ENCODE results near the gene RUSF1. TPM values are rescaled to one million over a fixed set of nuclear protein-coding genes. Genes with fewer than 3 reads are reported as not detected.
A peak's percentile ranks its signal among the peaks of the same experiment; 100 is the strongest.

RUSF1 gene
- total and polyA plus RNA-seq, 4 donors = 15.3 to 71.7 (median 56.5) TPM

DNA sequence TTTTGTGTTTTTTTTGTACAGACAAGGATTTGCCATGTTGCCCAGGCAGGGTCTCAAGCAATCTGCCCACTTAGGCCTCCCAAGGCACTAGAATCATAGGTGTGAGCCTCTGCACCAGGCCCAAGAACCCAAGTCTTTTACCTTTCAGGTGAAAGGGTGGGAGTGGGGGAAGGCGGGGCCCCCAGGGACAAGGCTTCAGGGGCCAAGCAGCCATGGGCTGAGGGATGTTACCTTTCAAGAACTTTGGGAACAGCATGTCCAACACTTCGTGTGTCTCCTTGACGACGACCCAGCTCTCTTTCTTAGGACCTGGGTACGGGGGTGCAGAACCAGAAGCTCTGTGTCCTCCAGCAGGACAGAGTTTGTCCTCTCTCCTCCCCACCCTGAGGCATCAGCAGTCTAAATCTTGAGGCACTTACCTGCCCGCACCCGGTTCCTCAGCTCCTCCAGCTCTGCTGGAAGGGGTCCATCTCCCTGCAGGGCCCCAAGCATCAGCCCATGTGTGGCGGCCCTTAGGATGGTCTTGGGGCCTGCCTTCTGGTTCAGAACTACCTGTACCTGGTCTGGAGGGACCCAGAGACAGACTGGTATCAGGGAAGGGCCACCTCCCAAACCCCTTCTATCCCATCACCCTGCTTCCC lies 16.3 kb downstream of the RUSF1 start:
- no peaks in the 10 kb centered on the region for H3K4me1 ChIP-seq (ENCODE audit: control insufficient read depth in 1 of 2, insufficient read depth in 2 of 2, low read length in 2 of 2)
- ATAC-seq (ENCODE audit: low FRiP score) (no peak), DNase-seq (peak; percentile 40 to 51)
- peaks cover 0 to 3% of the 10 kb centered on the region in 2 donors for H3K36me3 ChIP-seq (ENCODE audit: control insufficient read depth in 1 of 2, insufficient read depth in 2 of 2, low read length in 1 of 2)
- no peaks in the 10 kb centered on the region for H3K9me3 ChIP-seq (ENCODE audit: control insufficient read depth, low read length)
- intact Hi-C loops (cut with DNase I) = no loop called here
- WGBS, 2 donors = 91 to 93% methylated on average over 8 of the region's 8 CpGs
- H3K27me3 ChIP-seq (ENCODE audit: control insufficient read depth in 1 of 2, insufficient read depth in 2 of 2, low read length in 1 of 2) = no peaks in the 10 kb centered on the region
- no peak overlapping the region for H3K4me3 ChIP-seq (ENCODE audit: low read length in 2 of 2)
- no peak overlapping the region for H3K27ac ChIP-seq (ENCODE audit: low read depth in 1 of 2, low read length in 2 of 2)

DNA sequence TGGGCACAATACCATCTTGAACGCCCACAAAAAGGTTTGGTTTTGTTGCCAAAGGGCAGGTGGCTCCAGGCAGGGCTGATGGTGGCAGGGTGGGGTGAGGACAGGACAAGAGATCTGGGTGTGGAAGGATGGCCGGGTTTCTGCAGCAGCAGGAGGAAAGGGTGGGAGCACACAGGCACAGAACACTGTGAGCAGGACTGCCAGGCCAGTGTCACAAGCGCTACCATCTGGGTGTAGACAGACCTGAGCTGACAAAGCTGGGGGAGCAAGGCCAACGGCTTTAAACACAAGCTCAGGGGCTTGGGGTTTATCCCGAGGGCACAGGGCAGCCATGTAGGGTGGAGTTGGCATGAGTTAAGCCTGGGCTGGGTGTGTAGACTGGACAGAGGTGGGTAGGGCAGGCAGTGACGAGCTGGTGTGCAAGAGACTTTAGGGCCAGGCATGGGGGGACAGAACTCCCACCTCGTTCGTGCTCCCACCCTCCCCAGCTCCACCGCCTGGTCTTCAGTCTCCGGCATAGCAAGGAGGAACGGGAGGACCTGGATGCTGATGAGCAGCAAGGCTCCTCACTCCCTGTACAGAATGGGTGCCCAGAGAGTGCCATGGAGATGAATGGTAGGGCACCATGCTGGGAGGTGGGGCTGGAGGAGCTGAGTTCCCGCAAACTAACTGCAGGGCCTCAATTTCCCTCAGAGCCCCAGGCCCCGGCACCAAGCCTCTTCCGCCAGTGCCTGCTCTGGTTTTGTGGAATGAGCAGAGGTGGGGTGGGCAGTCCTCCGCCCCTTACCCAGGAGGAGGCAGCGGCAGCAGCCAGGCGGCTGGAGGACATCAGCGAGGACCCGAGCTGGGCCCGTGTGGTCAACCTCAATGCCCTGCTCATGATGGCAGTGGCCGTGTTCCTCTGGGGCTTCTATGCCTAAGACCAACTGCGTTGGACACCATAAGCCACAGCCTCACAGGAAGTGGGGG lies 18.3 kb downstream of the RUSF1 start:
- ATAC-seq (ENCODE audit: low FRiP score) = no peak
- 87 to 91% methylated on average over 19 to 22 of the region's 22 CpGs for WGBS, 2 donors
- intact Hi-C loops (cut with DNase I) = no loop called here
- H3K36me3 ChIP-seq (ENCODE audit: control insufficient read depth in 1 of 2, insufficient read depth in 2 of 2, low read length in 1 of 2) = no peaks in the 10 kb centered on the region
- H3K4me3 ChIP-seq (ENCODE audit: low read length in 2 of 2) = no peak overlapping the region
- no peak overlapping the region for H3K27ac ChIP-seq (ENCODE audit: low read depth in 1 of 2, low read length in 2 of 2)
- no peaks in the 10 kb centered on the region for H3K9me3 ChIP-seq (ENCODE audit: control insufficient read depth, low read length)
- peak; percentile 34 to 70 for DNase-seq
- no peaks in the 10 kb centered on the region for H3K4me1 ChIP-seq (ENCODE audit: control insufficient read depth in 1 of 2, insufficient read depth in 2 of 2, low read length in 2 of 2)
- H3K27me3 ChIP-seq (ENCODE audit: control insufficient read depth in 1 of 2, insufficient read depth in 2 of 2, low read length in 1 of 2) = no peaks in the 10 kb centered on the region

DNA sequence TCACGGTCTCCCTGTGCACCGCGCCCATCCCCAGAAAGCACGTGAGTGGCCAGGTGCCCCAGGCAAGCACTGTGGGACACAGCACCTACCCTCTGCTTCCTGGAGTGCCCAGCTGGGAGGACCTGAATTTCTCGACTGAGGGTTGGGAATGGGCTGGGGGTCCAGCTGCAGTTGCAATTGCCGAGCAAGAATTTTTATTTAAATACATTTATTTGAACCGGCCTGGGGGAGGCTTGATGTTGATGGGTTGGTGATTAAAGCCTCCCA lies 19.0 kb downstream of the RUSF1 start:
- ATAC-seq (ENCODE audit: low FRiP score) (no peak), DNase-seq (peak in 1 of 2 donors; percentile 54)
- Histone ChIP-seq H3K36me3 (ENCODE audit: control insufficient read depth in 1 of 2, insufficient read depth in 2 of 2, low read length in 1 of 2) (no peaks in the 10 kb centered on the region), H3K27ac (ENCODE audit: low read depth in 1 of 2, low read length in 2 of 2) (no peak overlapping the region), H3K9me3 (ENCODE audit: control insufficient read depth, low read length) (no peaks in the 10 kb centered on the region), H3K27me3 (ENCODE audit: control insufficient read depth in 1 of 2, insufficient read depth in 2 of 2, low read length in 1 of 2) (no peaks in the 10 kb centered on the region), H3K4me1 (ENCODE audit: control insufficient read depth in 1 of 2, insufficient read depth in 2 of 2, low read length in 2 of 2) (no peaks in the 10 kb centered on the region), H3K4me3 (ENCODE audit: low read length in 2 of 2) (no peak overlapping the region)
- intact Hi-C loops (cut with DNase I) = no loop called here
- 88 to 90% methylated on average over 7 of the region's 7 CpGs for WGBS, 2 donors

- Histone ChIP-seq H3K36me3 (ENCODE audit: control insufficient read depth in 1 of 2, insufficient read depth in 2 of 2, low read length in 1 of 2) (no peaks in the 10 kb centered on the region), H3K9me3 (ENCODE audit: control insufficient read depth, low read length) (no peaks in the 10 kb centered on the region), H3K4me1 (ENCODE audit: control insufficient read depth in 1 of 2, insufficient read depth in 2 of 2, low read length in 2 of 2) (no peaks in the 10 kb centered on the region), H3K27me3 (ENCODE audit: control insufficient read depth in 1 of 2, insufficient read depth in 2 of 2, low read length in 1 of 2) (no peaks in the 10 kb centered on the region), H3K4me3 (ENCODE audit: low read length in 2 of 2) (no peak overlapping the region), H3K27ac (ENCODE audit: low read depth in 1 of 2, low read length in 2 of 2) (no peak overlapping the region)
- peak; percentile 52 to 81 for DNase-seq
- WGBS, 2 donors = 36 to 38% methylated on average over 72 to 77 of the region's 77 CpGs
- peak; percentile 3 for ATAC-seq (ENCODE audit: low FRiP score)
- intact Hi-C loops (cut with DNase I) = no loop called here
Observed at GRCh38 chr16:31488468-31489297, 19.5 kb downstream of the RUSF1 start.

- DNase-seq (peak; percentile 69 to 81), ATAC-seq (ENCODE audit: low FRiP score) (peak; percentile 57)
- Histone ChIP-seq H3K27ac (ENCODE audit: low read depth in 1 of 2, low read length in 2 of 2) (no peak overlapping the region), H3K27me3 (ENCODE audit: control insufficient read depth in 1 of 2, insufficient read depth in 2 of 2, low read length in 1 of 2) (no peaks in the 10 kb centered on the region), H3K4me1 (ENCODE audit: control insufficient read depth in 1 of 2, insufficient read depth in 2 of 2, low read length in 2 of 2) (no peaks in the 10 kb centered on the region), H3K9me3 (ENCODE audit: control insufficient read depth, low read length) (no peaks in the 10 kb centered on the region), H3K36me3 (ENCODE audit: control insufficient read depth in 1 of 2, insufficient read depth in 2 of 2, low read length in 1 of 2) (no peaks in the 10 kb centered on the region), H3K4me3 (ENCODE audit: low read length in 2 of 2) (peak overlapping the region; percentile 19 to 21)
- WGBS, 2 donors = 1% methylated on average over 59 to 60 of the region's 60 CpGs
- intact Hi-C loops (cut with DNase I) = no loop called here
Observed at GRCh38 chr16:31487720-31488467, 20.3 kb downstream of the RUSF1 start.

DNA sequence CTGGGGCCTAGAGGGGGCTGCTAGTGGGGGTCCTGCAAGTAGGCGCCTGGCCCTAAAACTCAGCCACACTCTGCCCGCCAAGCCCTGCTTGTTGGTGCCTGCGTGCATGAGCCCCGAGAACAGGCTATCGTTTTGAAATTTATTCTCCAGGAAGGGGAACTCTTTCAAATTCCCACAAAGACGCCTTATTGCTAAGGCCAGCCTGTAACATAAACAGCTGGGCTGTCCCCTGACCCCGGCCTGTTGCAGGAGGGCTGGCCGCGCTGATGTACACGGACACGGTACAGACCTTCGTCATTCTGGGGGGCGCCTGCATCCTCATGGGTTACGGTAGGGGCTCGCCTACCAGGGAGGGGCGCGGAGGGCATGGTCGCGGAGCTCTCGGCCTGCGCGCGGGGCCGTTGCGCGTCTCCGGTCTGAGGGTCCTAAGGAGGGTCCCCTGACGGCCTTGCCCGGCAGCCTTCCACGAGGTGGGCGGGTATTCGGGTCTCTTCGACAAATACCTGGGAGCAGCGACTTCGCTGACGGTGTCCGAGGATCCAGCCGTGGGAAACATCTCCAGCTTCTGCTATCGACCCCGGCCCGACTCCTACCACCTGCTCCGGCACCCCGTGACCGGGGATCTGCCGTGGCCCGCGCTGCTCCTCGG lies 21.0 kb downstream of the RUSF1 start:
- DNase-seq (peak in 1 of 2 donors; percentile 48), ATAC-seq (ENCODE audit: low FRiP score) (no peak)
- Histone ChIP-seq H3K9me3 (ENCODE audit: control insufficient read depth, low read length) (no peaks in the 10 kb centered on the region), H3K27ac (ENCODE audit: low read depth in 1 of 2, low read length in 2 of 2) (no peak overlapping the region), H3K36me3 (ENCODE audit: control insufficient read depth in 1 of 2, insufficient read depth in 2 of 2, low read length in 1 of 2) (no peaks in the 10 kb centered on the region), H3K4me3 (ENCODE audit: low read length in 2 of 2) (peak overlapping the region; percentile 19 to 21), H3K4me1 (ENCODE audit: control insufficient read depth in 1 of 2, insufficient read depth in 2 of 2, low read length in 2 of 2) (no peaks in the 10 kb centered on the region), H3K27me3 (ENCODE audit: control insufficient read depth in 1 of 2, insufficient read depth in 2 of 2, low read length in 1 of 2) (no peaks in the 10 kb centered on the region)
- intact Hi-C loops (cut with DNase I) = no loop called here
- WGBS, 2 donors = 15 to 18% methylated on average over 48 of the region's 48 CpGs

GRCh38 chr16:31486045-31486444 lies 22.1 kb downstream of the RUSF1 start:
- Histone ChIP-seq H3K36me3 (ENCODE audit: control insufficient read depth in 1 of 2, insufficient read depth in 2 of 2, low read length in 1 of 2) (no peaks in the 10 kb centered on the region), H3K27ac (ENCODE audit: low read depth in 1 of 2, low read length in 2 of 2) (no peak overlapping the region), H3K4me3 (ENCODE audit: low read length in 2 of 2) (no peak overlapping the region), H3K4me1 (ENCODE audit: control insufficient read depth in 1 of 2, insufficient read depth in 2 of 2, low read length in 2 of 2) (no peaks in the 10 kb centered on the region), H3K9me3 (ENCODE audit: control insufficient read depth, low read length) (no peaks in the 10 kb centered on the region), H3K27me3 (ENCODE audit: control insufficient read depth in 1 of 2, insufficient read depth in 2 of 2, low read length in 1 of 2) (no peaks in the 10 kb centered on the region)
- ATAC-seq (ENCODE audit: low FRiP score) (no peak), DNase-seq (peak in 1 of 2 donors; percentile 30)
- 93 to 94% methylated on average over 5 of the region's 5 CpGs for WGBS, 2 donors
- intact Hi-C loops (cut with DNase I) = no loop called here

DNA sequence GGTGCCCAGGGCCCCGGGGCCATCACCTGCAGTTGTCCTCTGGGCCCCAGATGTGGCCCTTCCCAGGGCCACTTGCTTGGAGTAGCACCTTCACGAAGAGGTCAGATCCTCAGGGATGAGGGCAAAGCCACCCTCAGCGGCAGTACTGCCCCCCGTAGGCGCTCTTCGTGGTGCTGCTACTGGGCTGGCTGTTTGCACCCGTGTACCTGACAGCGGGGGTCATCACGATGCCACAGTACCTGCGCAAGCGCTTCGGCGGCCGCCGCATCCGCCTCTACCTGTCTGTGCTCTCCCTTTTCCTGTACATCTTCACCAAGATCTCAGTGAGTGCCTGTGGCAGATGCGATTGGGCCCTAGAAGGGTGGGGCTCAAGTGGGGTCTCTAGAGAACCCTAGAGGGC lies 22.6 kb downstream of the RUSF1 start:
- Histone ChIP-seq H3K27me3 (ENCODE audit: control insufficient read depth in 1 of 2, insufficient read depth in 2 of 2, low read length in 1 of 2) (no peaks in the 10 kb centered on the region), H3K27ac (ENCODE audit: low read depth in 1 of 2, low read length in 2 of 2) (no peak overlapping the region), H3K36me3 (ENCODE audit: control insufficient read depth in 1 of 2, insufficient read depth in 2 of 2, low read length in 1 of 2) (no peaks in the 10 kb centered on the region), H3K9me3 (ENCODE audit: control insufficient read depth, low read length) (no peaks in the 10 kb centered on the region), H3K4me3 (ENCODE audit: low read length in 2 of 2) (no peak overlapping the region), H3K4me1 (ENCODE audit: control insufficient read depth in 1 of 2, insufficient read depth in 2 of 2, low read length in 2 of 2) (no peaks in the 10 kb centered on the region)
- ATAC-seq (ENCODE audit: low FRiP score) (no peak), DNase-seq (peak in 1 of 2 donors; percentile 27)
- WGBS, 2 donors = 92% methylated on average over 16 to 17 of the region's 17 CpGs
- intact Hi-C loops (cut with DNase I) = no loop called here
